Mucosa of descending colon (tissue), 3 donors: ENCODE results near the gene SSX2IP. TPM values are rescaled to one million over a fixed set of nuclear protein-coding genes. Genes with fewer than 3 reads are reported as not detected.

ENCODE experiments used
- ATAC-seq: fragments of 200-7000 bp; cut with Tn5 transposase; one replicate; pipeline ENCODE4 v1.9.1; 2020; ENCODE audit warnings: mild to moderate bottlenecking, moderate library complexity
- DNase-seq, 3 donors: peaks; one replicate each; pipeline ENCODE4 v3.0.0-alpha.2; 2020
- H3K36me3 ChIP-seq: fragments of 200-600 bp; one replicate; pipeline ENCODE4 v1.8.0; 2021; ENCODE audit warnings: low read depth, mild to moderate bottlenecking
- H3K4me1 ChIP-seq: fragments of 200-600 bp; one replicate; pipeline ENCODE4 v1.8.0; 2021; ENCODE audit warnings: low read depth, mild to moderate bottlenecking
- H3K4me3 ChIP-seq: fragments of 200-600 bp; one replicate; pipeline ENCODE4 v1.8.0; 2021; ENCODE audit warnings: mild to moderate bottlenecking
- H3K9me3 ChIP-seq: fragments of 200-600 bp; one replicate; pipeline ENCODE4 v1.8.0; 2021; ENCODE audit warnings: mild to moderate bottlenecking
- CTCF ChIP-seq: fragments of 200-600 bp; IDR thresholded peaks from one replicate; pipeline ENCODE4 v1.8.0; 2022; ENCODE audit warnings: antibody characterized with exemption, mild to moderate bottlenecking
- intact Hi-C, 2 donors: fragments of 100-400 bp; cut with DNase I in 1 of 2; cut with micrococcal nuclease in 1 of 2; formaldehyde crosslinking; loops; one replicate each; pipeline versions ENCODE4 v1.11.0 to v1.11.1; 2022; cut with DNase I, micrococcal nuclease
- long read RNA-seq, 2 donors: library from polyadenylated mRNA; unstranded; transcript quantifications; one replicate each; pipeline ENCODE4 v2.0.0, GENCODE V29; 2019 to 2021
- total RNA-seq, 3 donors: library from RNA; stranded (reverse); fragmentation: NEBNext Ultra II Directional in 2 of 3; extraction: Animal tissue kit (Norgen Biotek cat#: 25700) in 2 of 3; gene quantifications; one replicate each; pipeline versions ENCODE4 v1.2.1 to v1.2.4, GENCODE V29; 2021 to 2023
- donor health status: DM: no; HTN: no; CAD: no; lungs with moderate emphysema.
- donor health status: DM: no; HTN: no; CAD: no.
- donor health status: DM: no; HTN: yes; CAD: no.

SSX2IP gene
- 10 to 100 TPM in 2 of 3 donors, 1 to 10 TPM in 1; 6.2 to 36.7 (median 14.4) TPM for total RNA-seq
- long read RNA-seq, donor 1, full-length matches to known transcripts: 12 of 25 reads
- long read RNA-seq, donor 1, partial matches to known transcripts: 1 of 25 reads
- long read RNA-seq, donor 1, other reads (novel, unspliced or antisense): 12 of 25 reads
- long read RNA-seq, donor 2, partial matches to known transcripts: 1 of 4 reads
- long read RNA-seq, donor 2, other reads (novel, unspliced or antisense): 3 of 4 reads

- intact Hi-C loops: no loop called here
- Histone ChIP-seq H3K4me3 (peak within 1 kb of the TSS; percentile 56), H3K36me3 (no peaks in the 10 kb centered on the region), H3K4me1 (no peaks in the 10 kb centered on the region), H3K9me3 (no peaks in the 10 kb centered on the region)
- DNase-seq (peak; percentile 98 to 100 (median 99)), ATAC-seq (peak; percentile 97)
- no peak for TF ChIP-seq CTCF
Measured at GRCh38 chr1:84690397-84691121, at the start of gene SSX2IP. Gene SSX2IP, minus strand, starts transcription at chr1:84690461. Its CDS starts 19,242 bp downstream, at chr1:84671219.

GRCh38 chr1:84738237-84738636 is 48.0 kb upstream of the SSX2IP start:
- Histone ChIP-seq H3K4me1 (no peaks in the 10 kb centered on the region), H3K36me3 (no peaks in the 10 kb centered on the region), H3K4me3 (no peak overlapping the region), H3K9me3 (no peaks in the 10 kb centered on the region)
- ATAC-seq (no peak), DNase-seq (no peak)
- intact Hi-C loops: no loop called here
- TF ChIP-seq CTCF: no peak

- Histone ChIP-seq H3K4me1 (no peaks in the 10 kb centered on the region), H3K36me3 (no peaks in the 10 kb centered on the region), H3K9me3 (no peaks in the 10 kb centered on the region), H3K4me3 (no peak overlapping the region)
- DNase-seq (no peak), ATAC-seq (no peak)
- TF ChIP-seq CTCF: no peak
- intact Hi-C loops: no loop called here
Measured at GRCh38 chr1:84737590-84737989, 47.3 kb upstream of the SSX2IP start.

GRCh38 chr1:84736944-84737343 is 46.7 kb upstream of the SSX2IP start:
- H3K36me3 ChIP-seq: no peaks in the 10 kb centered on the region
- TF ChIP-seq CTCF: no peak
- no peak overlapping the region for H3K4me3 ChIP-seq
- no peaks in the 10 kb centered on the region for H3K9me3 ChIP-seq
- no peak for DNase-seq
- intact Hi-C loops: no loop called here
- ATAC-seq: no peak
- H3K4me1 ChIP-seq: no peaks in the 10 kb centered on the region

GRCh38 chr1:84736445-84736844 is 46.2 kb upstream of the SSX2IP start:
- Histone ChIP-seq H3K4me1 (no peaks in the 10 kb centered on the region), H3K36me3 (no peaks in the 10 kb centered on the region), H3K9me3 (no peaks in the 10 kb centered on the region), H3K4me3 (no peak overlapping the region)
- intact Hi-C loops: no loop called here
- DNase-seq: no peak
- ATAC-seq: no peak
- TF ChIP-seq CTCF: no peak
